Spinal cord (tissue), 10 donors: ENCODE data around the gene SUSD5. TPM values are rescaled to one million over a fixed set of nuclear protein-coding genes. Genes with fewer than 3 reads are reported as not detected.
"Not testable (repeated sequence)": the region's sequence is repeated elsewhere in the genome, so short reads cannot be mapped to it uniquely, and the experiment has no call there.

Experiments
- DNase-seq, 6 donors: peaks; one replicate each; pipeline versions ENCODE4 v3.0.0 to v3.0.0-alpha.2; 2013 to 2015; ENCODE audit warnings: low spot score in 6 of 6, low read depth in 4 of 6
- H3K27ac ChIP-seq: one replicate; pipeline ENCODE4 v1.5.1; 2013; ENCODE audit warnings: low read depth, low read length, control low read depth
- H3K27me3 ChIP-seq: one replicate; pipeline ENCODE4 v1.6.1; 2013; ENCODE audit warnings: low read length; ENCODE audit not compliant: control insufficient read depth, insufficient read depth
- H3K36me3 ChIP-seq: one replicate; pipeline ENCODE4 v1.6.1; 2013; ENCODE audit warnings: low read length; ENCODE audit not compliant: control insufficient read depth, insufficient read depth
- H3K4me1 ChIP-seq: one replicate; pipeline ENCODE4 v1.6.1; 2013; ENCODE audit warnings: low read length; ENCODE audit not compliant: control insufficient read depth, insufficient read depth
- H3K4me3 ChIP-seq: one replicate; pipeline ENCODE4 v1.5.1; 2013; ENCODE audit warnings: low read depth, low read length, control low read depth
- H3K9me3 ChIP-seq: one replicate; pipeline ENCODE4 v1.6.1; 2013; ENCODE audit warnings: low read length; ENCODE audit not compliant: control insufficient read depth, insufficient read depth
- WGBS: methylation state at CpG from one replicate; pipeline ENCODE4 v1.1.5; 2013; ENCODE audit warnings: missing lambda C conversion rate; ENCODE audit not compliant: insufficient coverage; 5-methylcytosine and 5-hydroxymethylcytosine counted together
- polyA plus RNA-seq, 2 donors: library from polyadenylated mRNA; unstranded; fragments of 120-200 nt; gene quantifications; one replicate each; pipeline ENCODE4 v1.2.1, GENCODE V29; 2013; ENCODE audit not compliant: insufficient read length in 2 of 2
- total RNA-seq, 2 donors: library from RNA; depleted of rRNA in 1 of 2; stranded (reverse); fragments of 120-200 nt in 1 of 2; fragments of >200 nt in 1 of 2; gene quantifications; one replicate each; pipeline versions ENCODE4 v1.2.3 to v1.2.4, GENCODE V29; 2013 to 2014
- donor health status: healthy.

Gene SUSD5
- total and polyA plus RNA-seq, 4 donors, result 3.6 to 5.6 (median 4.7) TPM

GRCh38 chr3:33202711-33203457 is 15.7 kb downstream of the SUSD5 start:
- H3K4me1 ChIP-seq, result no peaks in the 10 kb centered on the region
- WGBS, result 45% methylated on average over 5 of the region's 6 CpGs
- peak overlapping the region; percentile 43 for H3K27ac ChIP-seq
- no peaks in the 10 kb centered on the region for H3K9me3 ChIP-seq
- DNase-seq, result peak in 1 of 6 donors; percentile 52
- H3K4me3 ChIP-seq, result no peak overlapping the region
- no peaks in the 10 kb centered on the region for H3K27me3 ChIP-seq
- H3K36me3 ChIP-seq, result no peaks in the 10 kb centered on the region

- no peak overlapping the region for H3K4me3 ChIP-seq
- no peaks in the 10 kb centered on the region for H3K4me1 ChIP-seq
- WGBS, result 88% methylated on average over 2 of the region's 3 CpGs
- no peak for DNase-seq
- H3K9me3 ChIP-seq, result no peaks in the 10 kb centered on the region
- no peaks in the 10 kb centered on the region for H3K27me3 ChIP-seq
- H3K27ac ChIP-seq, result no peak overlapping the region
- H3K36me3 ChIP-seq, result no peaks in the 10 kb centered on the region
These were observed 17.4 kb downstream of the SUSD5 start for GRCh38 chr3:33201195-33201594.

DNA sequence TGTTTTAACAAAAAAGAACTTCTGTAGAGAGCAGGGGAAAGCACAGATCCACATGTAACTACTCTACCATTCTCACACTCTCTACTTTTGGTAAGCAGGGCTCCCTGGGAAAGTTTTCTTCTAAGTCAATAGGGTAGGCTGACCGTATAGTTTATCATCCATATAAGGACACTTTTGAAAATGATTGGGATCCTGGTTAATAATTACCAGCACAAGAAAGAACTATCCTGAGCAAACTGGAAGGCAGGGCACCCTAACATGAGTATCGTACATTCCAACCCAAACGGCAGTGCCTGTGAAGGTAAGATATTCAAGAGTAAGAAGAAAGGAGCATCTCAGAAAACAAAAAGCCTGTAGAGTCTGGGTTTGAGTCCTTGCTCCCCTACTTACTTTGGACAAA is 22.1 kb downstream of the SUSD5 start:
- no peaks in the 10 kb centered on the region for H3K9me3 ChIP-seq
- no peak for DNase-seq
- no CpG with 5 or more reads among the region's 3 CpGs for WGBS
- H3K4me3 ChIP-seq, result no peak overlapping the region
- no peaks in the 10 kb centered on the region for H3K27me3 ChIP-seq
- H3K36me3 ChIP-seq, result no peaks in the 10 kb centered on the region
- H3K4me1 ChIP-seq, result no peaks in the 10 kb centered on the region
- H3K27ac ChIP-seq, result no peak overlapping the region

DNA sequence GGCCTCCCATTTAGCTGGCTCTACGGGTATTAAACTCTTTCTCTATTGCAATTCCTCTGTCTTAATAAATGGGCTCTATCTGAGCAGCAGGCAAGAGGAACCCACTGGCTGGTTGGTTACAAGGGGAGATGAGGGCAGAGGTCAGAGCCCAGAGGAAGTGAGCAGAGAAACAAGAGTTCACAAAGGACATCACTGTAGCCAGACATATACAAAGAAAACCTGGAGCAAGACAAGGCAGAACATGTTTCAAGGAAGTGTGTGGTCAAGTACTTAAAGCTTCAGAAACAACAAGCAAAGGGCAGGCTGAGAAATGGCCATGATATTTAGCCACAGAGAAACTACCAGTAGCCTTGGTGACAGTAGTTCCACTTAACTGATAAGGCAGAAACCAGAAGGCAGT is 24.3 kb downstream of the SUSD5 start:
- WGBS, result no CpG with 5 or more reads among the region's 1 CpG
- Histone ChIP-seq H3K9me3 (no peaks in the 10 kb centered on the region), H3K27ac (no peak overlapping the region), H3K4me1 (no peaks in the 10 kb centered on the region), H3K36me3 (no peaks in the 10 kb centered on the region), H3K27me3 (no peaks in the 10 kb centered on the region), H3K4me3 (no peak overlapping the region)
- no peak for DNase-seq

DNA sequence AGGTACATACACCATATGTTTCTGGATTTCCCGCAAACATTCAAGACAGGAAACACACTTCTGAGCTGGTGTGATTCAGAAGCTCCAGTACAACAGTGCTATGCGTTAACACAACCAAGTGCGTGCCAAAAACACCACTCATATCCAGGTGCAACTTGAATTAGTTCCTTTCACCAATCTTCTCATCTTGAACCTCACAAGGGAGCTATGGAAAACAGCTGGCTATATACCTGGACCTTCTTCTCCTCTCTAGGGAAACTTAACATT is 31.3 kb downstream of the SUSD5 start:
- no peaks in the 10 kb centered on the region for H3K36me3 ChIP-seq
- H3K27me3 ChIP-seq, result no peaks in the 10 kb centered on the region
- 100% methylated on average over 1 of the region's 3 CpGs for WGBS
- H3K9me3 ChIP-seq, result no peaks in the 10 kb centered on the region
- no peak overlapping the region for H3K4me3 ChIP-seq
- no peak overlapping the region for H3K27ac ChIP-seq
- no peak for DNase-seq
- H3K4me1 ChIP-seq, result no peaks in the 10 kb centered on the region

- Histone ChIP-seq H3K9me3 (no peaks in the 10 kb centered on the region), H3K27me3 (no peaks in the 10 kb centered on the region), H3K36me3 (no peaks in the 10 kb centered on the region), H3K4me3 (no peak overlapping the region), H3K4me1 (no peaks in the 10 kb centered on the region), H3K27ac (no peak overlapping the region)
- no peak for DNase-seq
- 97% methylated on average over 5 of the region's 13 CpGs for WGBS
These were observed 31.9 kb downstream of the SUSD5 start for GRCh38 chr3:33186524-33187367.

DNA sequence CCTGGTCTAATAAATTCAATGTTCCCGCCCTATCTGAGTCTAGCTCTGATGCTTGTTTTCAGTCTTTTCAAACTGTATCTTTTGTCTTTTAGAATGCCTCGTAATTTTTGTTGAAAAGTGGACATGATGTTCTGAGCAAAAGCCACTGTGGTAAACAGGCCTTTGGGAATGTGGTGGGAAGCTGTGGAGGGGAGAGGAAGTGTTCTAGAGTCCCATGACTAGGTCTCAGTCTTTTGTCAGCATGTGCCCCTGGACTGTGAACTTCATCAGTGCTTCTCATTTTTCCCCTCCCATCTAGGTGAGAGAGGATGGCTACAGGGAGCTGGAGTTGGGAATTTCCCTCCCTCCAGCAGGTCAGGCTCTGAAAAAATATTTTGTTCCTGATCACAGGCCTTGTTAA is 33.7 kb downstream of the SUSD5 start:
- no peak for DNase-seq
- H3K9me3 ChIP-seq, result no peaks in the 10 kb centered on the region
- H3K4me1 ChIP-seq, result no peaks in the 10 kb centered on the region
- 79% methylated on average over 2 of the region's 2 CpGs for WGBS
- no peak overlapping the region for H3K27ac ChIP-seq
- H3K36me3 ChIP-seq, result no peaks in the 10 kb centered on the region
- H3K4me3 ChIP-seq, result no peak overlapping the region
- no peaks in the 10 kb centered on the region for H3K27me3 ChIP-seq

DNA sequence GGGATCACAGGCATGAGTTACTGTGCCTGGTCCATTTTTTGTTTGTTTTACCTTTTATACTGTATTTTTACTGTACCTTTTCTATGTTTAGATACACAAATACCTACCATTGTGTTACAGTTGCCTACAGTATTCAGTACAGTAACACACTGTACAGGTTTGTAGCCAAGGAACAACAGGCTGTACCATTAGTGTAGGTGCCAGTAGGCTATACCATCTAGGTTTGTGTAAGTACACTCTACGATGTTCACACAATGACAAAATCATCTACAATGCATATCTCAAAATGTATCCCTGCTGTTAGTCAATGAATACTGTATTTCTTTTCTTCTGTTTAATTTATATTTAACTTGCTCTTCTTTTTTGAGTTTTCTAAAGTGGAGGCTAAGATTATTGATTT is 37.0 kb downstream of the SUSD5 start:
- not testable (repeated sequence) for H3K4me3 ChIP-seq, H3K9me3 ChIP-seq, H3K36me3 ChIP-seq, H3K4me1 ChIP-seq, H3K27ac ChIP-seq, H3K27me3 ChIP-seq, DNase-seq
- no CpG with 5 or more reads among the region's 1 CpG for WGBS

GRCh38 chr3:33181229-33181628 is 37.4 kb downstream of the SUSD5 start:
- Histone ChIP-seq H3K36me3 (no peaks in the 10 kb centered on the region), H3K27ac (no peak overlapping the region), H3K9me3 (no peaks in the 10 kb centered on the region), H3K4me3 (no peak overlapping the region), H3K27me3 (no peaks in the 10 kb centered on the region), H3K4me1 (no peaks in the 10 kb centered on the region)
- 83% methylated on average over 2 of the region's 5 CpGs for WGBS
- DNase-seq, result no peak

DNA sequence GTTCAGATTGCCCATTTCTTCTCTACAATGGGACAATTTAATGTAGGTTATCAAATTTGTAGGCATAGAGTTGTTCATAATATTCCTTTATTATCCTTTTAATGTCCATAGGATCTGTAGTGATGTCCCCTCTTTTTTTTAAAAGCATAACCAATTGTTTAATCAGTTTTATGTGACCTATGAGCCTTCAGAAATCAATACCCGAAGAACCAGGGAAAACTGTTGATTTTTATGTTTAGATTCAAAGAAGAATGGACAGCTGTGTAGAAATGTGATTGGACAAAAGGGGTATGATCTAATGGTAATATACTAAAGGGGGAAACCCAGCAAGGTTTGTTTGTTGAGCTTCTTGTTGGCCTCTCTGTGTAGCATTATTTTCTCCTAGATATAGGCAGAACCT is 39.5 kb downstream of the SUSD5 start:
- Histone ChIP-seq H3K9me3 (no peaks in the 10 kb centered on the region), H3K4me3 (no peak overlapping the region), H3K4me1 (peaks cover under 1% of the 10 kb centered on the region), H3K27ac (no peak overlapping the region), H3K36me3 (no peaks in the 10 kb centered on the region), H3K27me3 (no peaks in the 10 kb centered on the region)
- no peak for DNase-seq
- no CpG with 5 or more reads among the region's 1 CpG for WGBS
